ENCODE data around the gene ADIRF. TPM values are rescaled to one million over a fixed set of nuclear protein-coding genes. Genes with fewer than 3 reads are reported as not detected.

The ADIRF gene
- total RNA-seq, 2 donors from 2014 or later = 0.53 TPM; not detected in 1

DNA sequence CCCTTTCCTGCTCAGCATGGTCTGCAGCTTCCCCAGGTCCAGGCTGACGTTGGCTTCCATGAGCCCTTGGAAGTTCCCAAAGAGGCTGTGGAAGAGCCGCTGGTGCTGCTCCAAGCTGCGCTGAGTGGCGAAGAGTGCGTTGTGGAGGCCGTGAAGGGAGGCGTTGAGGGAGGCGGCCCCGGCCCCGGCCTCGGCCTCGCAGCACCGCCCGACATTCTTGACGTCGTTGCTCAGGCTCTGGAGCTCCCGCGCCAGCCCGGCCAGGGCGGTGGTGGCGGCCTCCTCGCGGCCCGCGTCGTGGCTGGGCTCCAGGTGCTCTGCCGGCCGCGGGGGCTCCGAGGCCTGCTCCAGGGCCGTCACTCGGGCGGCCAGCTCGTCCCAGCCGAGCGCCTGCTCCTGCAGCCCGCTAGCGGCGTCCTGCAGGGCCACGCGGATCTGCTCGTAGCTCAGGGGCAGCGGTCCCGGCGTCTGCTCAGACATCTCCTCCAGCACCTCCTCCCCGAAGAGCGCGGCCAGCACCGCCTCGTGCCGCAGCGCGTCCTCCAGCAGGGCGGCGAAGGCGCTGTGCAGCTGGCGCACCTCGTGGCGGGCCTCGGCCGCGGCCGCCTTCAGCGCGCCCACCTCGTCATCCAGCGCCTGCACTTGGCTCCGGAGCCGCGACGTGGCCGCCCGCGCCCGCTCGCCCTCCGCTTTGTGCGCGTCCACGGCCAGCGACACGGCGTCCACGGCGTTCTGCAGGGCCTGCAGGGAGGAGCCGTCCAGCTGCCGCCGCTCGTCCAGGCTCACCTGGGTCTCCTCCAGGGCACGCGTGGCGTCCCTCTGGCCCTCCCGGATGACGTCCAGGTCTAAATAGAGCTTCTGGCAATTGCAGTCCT lies 25.6 kb upstream of the ADIRF start:
- H3K4me3 ChIP-seq (ENCODE audit: low read length) = no peak overlapping the region
- no peaks in the 10 kb centered on the region for H3K36me3 ChIP-seq (ENCODE audit: control insufficient read depth, insufficient read depth, low read length)
- no peaks in the 10 kb centered on the region for H3K9me3 ChIP-seq (ENCODE audit: control insufficient read depth, low read length)
- 96% methylated on average over 52 to 94 of the region's 94 CpGs for WGBS, 2 experiments (ENCODE audit: insufficient coverage in 1 of 2, insufficient read length in 1 of 2)
- H3K4me1 Mint-ChIP-seq = peaks cover 5% of the 10 kb centered on the region
- H3K4me3 Mint-ChIP-seq = no peak overlapping the region
- no peaks in the 10 kb centered on the region for H3K27me3 ChIP-seq (ENCODE audit: control insufficient read depth, insufficient read depth, low read length, poor library complexity, severe bottlenecking)
- H3K27ac Mint-ChIP-seq = no peak overlapping the region
- no peak for TF ChIP-seq CTCF (conservative IDR thresholded peaks at IDR 0.05)
- no peaks in the 10 kb centered on the region for H3K4me1 ChIP-seq (ENCODE audit: control insufficient read depth, insufficient read depth, low read length)
- H3K27me3 Mint-ChIP-seq (ENCODE audit: insufficient read depth) = peaks cover 40% of the 10 kb centered on the region
- H3K9ac ChIP-seq (ENCODE audit: extremely low read depth, low read length, poor library complexity, severe bottlenecking) = no peak overlapping the region
- DNase-seq = peak; percentile 71
- H3K27ac ChIP-seq (ENCODE audit: low read depth, low read length) = no peak overlapping the region
- H3K36me3 Mint-ChIP-seq (ENCODE audit: low read depth) = peaks cover 3% of the 10 kb centered on the region
- no peaks in the 10 kb centered on the region for H3K9me3 Mint-ChIP-seq

DNA sequence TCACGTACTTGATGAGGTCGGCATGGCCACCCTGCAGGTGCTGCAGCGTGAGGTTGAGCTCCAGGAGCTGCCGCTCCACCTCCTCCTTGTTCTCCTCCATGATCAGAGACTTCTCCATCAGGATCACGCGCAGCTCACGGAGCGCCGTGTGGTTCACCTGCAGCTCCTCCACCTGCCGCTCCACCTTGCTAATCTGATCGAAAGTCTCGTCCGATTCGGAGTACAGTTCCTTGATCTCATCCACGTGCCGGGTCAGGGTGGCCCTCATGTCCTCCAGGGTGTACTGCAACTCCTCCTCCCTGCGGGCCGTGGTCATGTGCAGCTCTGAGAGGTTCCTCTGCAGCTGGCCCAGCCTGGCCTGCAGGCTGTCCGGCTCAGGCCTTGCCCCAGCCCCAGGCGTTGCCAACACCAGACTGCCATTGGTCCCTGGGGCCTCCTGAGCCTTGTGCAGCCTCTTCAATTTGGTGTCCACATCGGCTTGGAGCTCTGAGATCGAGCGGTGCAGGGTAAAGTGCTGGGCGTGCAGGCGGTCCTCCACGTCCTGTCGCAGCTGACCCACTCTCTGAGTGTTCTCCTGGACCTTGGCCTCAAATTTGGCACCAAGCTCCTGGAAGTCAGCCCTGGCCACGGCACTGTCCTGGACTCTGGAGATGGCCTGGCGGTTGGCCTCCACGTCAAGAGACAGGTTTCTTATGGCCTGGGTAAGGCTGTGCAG lies 24.8 kb upstream of the ADIRF start:
- WGBS, 2 experiments (ENCODE audit: insufficient coverage in 1 of 2, insufficient read length in 1 of 2) = 95 to 97% methylated on average over 26 to 30 of the region's 30 CpGs
- peaks cover 41% of the 10 kb centered on the region for H3K27me3 Mint-ChIP-seq (ENCODE audit: insufficient read depth)
- H3K4me3 ChIP-seq (ENCODE audit: low read length) = no peak overlapping the region
- H3K4me3 Mint-ChIP-seq = no peak overlapping the region
- peaks cover 3% of the 10 kb centered on the region for H3K36me3 Mint-ChIP-seq (ENCODE audit: low read depth)
- H3K9me3 Mint-ChIP-seq = no peaks in the 10 kb centered on the region
- H3K9me3 ChIP-seq (ENCODE audit: control insufficient read depth, low read length) = no peaks in the 10 kb centered on the region
- DNase-seq = no peak
- no peak overlapping the region for H3K9ac ChIP-seq (ENCODE audit: extremely low read depth, low read length, poor library complexity, severe bottlenecking)
- H3K4me1 Mint-ChIP-seq = peaks cover 5% of the 10 kb centered on the region
- no peaks in the 10 kb centered on the region for H3K36me3 ChIP-seq (ENCODE audit: control insufficient read depth, insufficient read depth, low read length)
- H3K4me1 ChIP-seq (ENCODE audit: control insufficient read depth, insufficient read depth, low read length) = no peaks in the 10 kb centered on the region
- no peak for TF ChIP-seq CTCF (conservative IDR thresholded peaks at IDR 0.05)
- H3K27ac Mint-ChIP-seq = no peak overlapping the region
- H3K27me3 ChIP-seq (ENCODE audit: control insufficient read depth, insufficient read depth, low read length, poor library complexity, severe bottlenecking) = no peaks in the 10 kb centered on the region
- no peak overlapping the region for H3K27ac ChIP-seq (ENCODE audit: low read depth, low read length)

- H3K27me3 Mint-ChIP-seq (ENCODE audit: insufficient read depth) = peaks cover 42% of the 10 kb centered on the region
- H3K9me3 Mint-ChIP-seq = no peaks in the 10 kb centered on the region
- Histone ChIP-seq H3K27ac (ENCODE audit: low read depth, low read length) (no peak overlapping the region), H3K4me1 (ENCODE audit: control insufficient read depth, insufficient read depth, low read length) (no peaks in the 10 kb centered on the region), H3K36me3 (ENCODE audit: control insufficient read depth, insufficient read depth, low read length) (no peaks in the 10 kb centered on the region), H3K4me3 (ENCODE audit: low read length) (no peak overlapping the region), H3K9ac (ENCODE audit: extremely low read depth, low read length, poor library complexity, severe bottlenecking) (no peak overlapping the region), H3K27me3 (ENCODE audit: control insufficient read depth, insufficient read depth, low read length, poor library complexity, severe bottlenecking) (no peaks in the 10 kb centered on the region), H3K9me3 (ENCODE audit: control insufficient read depth, low read length) (no peaks in the 10 kb centered on the region)
- TF ChIP-seq CTCF (conservative IDR thresholded peaks at IDR 0.05) = no peak
- 91 to 92% methylated on average over 2 to 4 of the region's 4 CpGs for WGBS, 2 experiments (ENCODE audit: insufficient coverage in 1 of 2, insufficient read length in 1 of 2)
- peaks cover 3% of the 10 kb centered on the region for H3K36me3 Mint-ChIP-seq (ENCODE audit: low read depth)
- H3K4me1 Mint-ChIP-seq = peaks cover 5% of the 10 kb centered on the region
- no peak for DNase-seq
- no peak overlapping the region for H3K4me3 Mint-ChIP-seq
- H3K27ac Mint-ChIP-seq = no peak overlapping the region
These were observed 24.3 kb upstream of the ADIRF start for GRCh38 chr10:86944031-86944419.
